HG02943 (cell line): ENCODE measurements around the gene PPP1R14B.

Experiments
- ATAC-seq: cut with Tn5 transposase; IDR thresholded peaks from one replicate; pipeline ENCODE4 v1.9.1; 2021; ENCODE audit warnings: mild to moderate bottlenecking, low read depth, moderate library complexity; ENCODE audit not compliant: unreplicated experiment

PPP1R14B gene

DNA sequence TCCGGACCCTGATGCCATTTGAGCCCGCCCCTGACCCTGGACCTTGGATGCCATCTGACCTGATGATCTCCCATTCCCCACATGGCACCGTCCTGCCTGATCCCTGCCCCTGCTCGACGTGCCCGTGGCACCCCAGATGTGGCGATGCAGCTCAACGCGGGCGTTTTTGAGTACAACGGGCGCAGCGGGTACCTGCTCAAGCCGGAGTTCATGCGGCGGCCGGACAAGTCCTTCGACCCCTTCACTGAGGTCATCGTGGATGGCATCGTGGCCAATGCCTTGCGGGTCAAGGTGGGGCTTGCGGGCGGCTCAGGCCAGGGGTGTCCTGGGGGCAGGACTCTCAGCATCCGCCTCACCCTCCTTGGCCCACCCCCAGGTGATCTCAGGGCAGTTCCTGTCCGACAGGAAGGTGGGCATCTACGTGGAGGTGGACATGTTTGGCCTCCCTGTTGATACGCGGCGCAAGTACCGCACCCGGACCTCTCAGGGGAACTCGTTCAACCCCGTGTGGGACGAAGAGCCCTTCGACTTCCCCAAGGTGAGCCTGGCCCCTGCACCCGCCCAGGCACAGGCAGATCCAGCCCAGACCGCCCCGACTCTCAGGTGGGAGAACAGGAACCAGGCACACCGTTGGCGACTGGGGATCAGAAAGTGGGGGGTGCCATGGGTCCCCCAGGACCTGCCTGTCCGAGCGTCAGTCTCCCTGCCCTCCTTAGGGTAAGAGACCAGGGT is 15.7 kb upstream of the PPP1R14B start:
- no peak for ATAC-seq

DNA sequence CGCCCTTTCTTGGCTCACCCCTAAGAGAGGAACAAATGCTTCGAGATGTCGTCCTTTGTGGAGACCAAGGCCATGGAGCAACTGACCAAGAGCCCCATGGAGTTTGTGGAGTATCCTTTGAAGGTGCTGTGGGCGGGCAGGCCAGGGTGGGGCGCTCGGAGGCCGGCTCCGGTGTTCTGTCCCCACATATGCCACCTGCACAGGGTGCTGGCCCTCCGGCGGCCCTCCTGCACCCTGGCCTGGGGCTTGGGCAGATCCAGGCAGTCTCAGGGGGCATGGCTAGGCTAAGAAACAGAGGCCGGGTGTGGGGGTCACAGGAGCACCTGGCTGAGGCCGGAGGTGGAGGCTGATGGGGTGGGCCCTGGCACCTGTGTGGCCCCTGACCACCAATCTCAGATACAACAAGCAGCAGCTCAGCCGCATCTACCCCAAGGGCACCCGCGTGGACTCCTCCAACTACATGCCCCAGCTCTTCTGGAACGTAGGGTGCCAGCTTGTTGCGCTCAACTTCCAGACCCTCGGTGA is 14.9 kb upstream of the PPP1R14B start:
- no peak for ATAC-seq

GRCh38 chr11:64260147-64260708 is 13.5 kb upstream of the PPP1R14B start:
- ATAC-seq, result no peak

DNA sequence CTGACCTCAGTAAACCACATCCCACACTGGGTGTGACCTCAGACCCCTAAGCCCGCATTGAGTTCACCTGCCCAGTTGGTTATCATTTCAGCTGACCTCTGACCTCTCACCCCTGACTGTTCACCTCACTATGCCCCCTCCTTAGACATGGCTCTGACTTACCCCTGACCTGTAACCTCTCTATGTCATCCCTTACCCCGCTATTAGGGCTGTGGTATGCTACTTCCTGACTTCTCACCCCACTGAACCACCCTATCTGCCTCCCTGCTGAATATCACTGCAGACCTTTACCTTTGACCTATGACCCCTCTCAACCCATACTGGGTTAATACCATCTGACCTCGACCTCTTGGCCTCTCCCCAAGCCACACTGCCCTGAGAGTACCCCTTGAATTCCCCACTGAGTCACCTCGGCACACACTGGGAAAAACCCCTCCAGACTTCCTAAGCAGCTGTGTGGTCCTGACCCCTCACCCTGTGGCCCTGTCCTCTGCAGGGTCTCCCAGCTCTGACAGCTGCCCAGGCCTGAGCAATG is 12.9 kb upstream of the PPP1R14B start:
- ATAC-seq, result no peak

- ATAC-seq, result no peak
These were observed 12.3 kb upstream of the PPP1R14B start for GRCh38 chr11:64258946-64259532.

- no peak for ATAC-seq
These were observed 11.6 kb upstream of the PPP1R14B start for GRCh38 chr11:64258356-64258755.

DNA sequence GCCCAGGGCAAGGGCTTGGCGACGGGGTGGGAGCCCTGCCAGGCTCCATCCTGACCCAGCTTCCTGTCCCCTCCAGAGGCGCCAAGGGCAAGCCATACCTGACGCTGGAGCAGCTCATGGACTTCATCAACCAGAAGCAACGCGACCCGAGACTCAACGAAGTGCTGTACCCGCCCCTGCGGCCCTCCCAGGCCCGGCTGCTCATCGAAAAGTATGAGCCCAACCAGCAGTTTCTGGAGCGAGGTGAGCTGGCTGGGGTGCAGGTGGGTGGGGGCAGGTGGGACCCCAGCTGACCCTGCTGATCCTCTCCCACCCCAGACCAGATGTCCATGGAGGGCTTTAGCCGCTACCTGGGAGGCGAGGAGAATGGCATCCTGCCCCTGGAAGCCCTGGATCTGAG is 9.6 kb upstream of the PPP1R14B start:
- ATAC-seq, result no peak

DNA sequence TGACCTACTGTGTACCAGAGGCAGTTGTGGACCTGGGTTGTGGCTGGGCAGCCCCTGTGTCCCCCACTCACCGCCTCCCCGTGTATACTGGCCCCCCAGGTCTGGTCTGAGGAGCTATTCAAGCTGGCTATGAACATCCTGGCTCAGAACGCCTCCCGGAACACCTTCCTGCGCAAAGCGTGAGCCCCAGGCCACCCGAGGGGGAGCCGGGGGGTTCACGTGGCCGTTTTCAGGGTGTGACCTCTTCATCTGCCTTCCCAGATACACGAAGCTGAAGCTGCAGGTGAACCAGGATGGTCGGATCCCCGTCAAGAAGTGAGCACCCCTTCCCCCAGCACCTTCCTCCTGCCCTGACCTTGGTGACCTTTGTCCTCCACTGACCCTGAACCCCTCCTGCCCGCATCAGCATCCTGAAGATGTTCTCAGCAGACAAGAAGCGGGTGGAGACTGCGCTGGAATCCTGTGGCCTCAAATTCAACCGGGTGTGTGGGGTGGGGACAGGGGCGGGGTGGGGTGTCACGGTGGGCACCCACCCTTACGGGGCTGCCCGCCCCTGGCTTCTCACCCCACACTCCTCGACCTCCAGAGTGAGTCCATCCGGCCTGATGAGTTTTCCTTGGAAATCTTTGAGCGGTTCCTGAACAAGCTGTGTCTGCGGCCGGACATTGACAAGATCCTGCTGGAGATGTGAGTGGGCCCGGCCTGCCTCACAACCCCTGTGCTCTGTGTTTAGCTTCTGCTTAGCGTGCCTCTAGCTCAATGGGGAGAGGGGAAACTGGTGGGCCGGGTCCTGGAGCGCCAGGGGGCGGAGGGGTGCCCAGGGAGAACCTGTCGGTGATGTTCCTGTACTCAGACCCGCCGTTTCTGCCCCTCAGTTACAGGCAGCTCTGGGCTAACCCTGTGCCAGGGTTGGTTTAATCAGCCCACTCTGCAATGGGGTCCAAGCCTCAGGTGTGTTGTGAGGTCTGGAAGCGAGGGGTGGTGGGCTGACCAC is 8.7 kb upstream of the PPP1R14B start:
- no peak for ATAC-seq

GRCh38 chr11:64254326-64254725 is 7.6 kb upstream of the PPP1R14B start:
- ATAC-seq, result no peak

DNA sequence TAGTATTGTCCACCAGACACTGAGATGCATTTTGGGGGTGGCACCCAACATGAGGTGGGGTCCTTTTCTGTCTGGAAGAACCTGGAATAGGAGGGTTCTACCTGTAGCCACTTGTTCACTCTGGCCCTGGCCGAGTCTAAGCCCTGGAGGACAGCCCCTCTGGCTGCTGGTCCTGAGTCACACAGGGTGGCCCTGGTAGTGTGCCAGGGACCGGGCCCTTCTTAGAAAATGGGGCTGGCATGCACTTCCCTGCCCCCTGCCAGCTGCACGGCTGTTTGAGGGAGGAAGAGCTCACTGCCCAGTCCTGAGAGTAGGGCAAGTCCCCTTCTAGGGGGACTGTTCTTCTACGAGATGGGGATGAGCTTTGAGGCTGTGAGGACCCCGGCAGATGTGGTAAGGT is 6.7 kb upstream of the PPP1R14B start:
- no peak for ATAC-seq

DNA sequence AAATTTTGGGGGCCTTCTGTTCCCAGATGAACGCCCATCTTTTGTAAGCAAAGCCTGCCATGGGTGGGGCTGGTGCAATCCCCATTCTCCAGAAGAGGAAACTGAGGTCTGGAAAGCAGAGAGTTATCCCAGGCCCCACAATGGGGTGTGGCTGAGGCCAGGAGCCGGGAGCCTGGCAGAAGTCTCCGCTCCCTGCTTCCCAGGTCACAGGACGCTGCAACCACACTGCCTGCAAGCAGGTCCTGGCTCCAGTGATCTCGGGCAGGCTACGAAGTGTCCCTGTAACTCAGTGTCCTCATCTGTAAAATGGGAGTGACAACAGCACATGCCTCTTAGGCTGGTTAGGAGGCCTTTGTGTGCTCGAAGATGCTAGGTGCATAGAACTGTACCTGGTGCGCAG is 6.3 kb upstream of the PPP1R14B start:
- no peak for ATAC-seq

DNA sequence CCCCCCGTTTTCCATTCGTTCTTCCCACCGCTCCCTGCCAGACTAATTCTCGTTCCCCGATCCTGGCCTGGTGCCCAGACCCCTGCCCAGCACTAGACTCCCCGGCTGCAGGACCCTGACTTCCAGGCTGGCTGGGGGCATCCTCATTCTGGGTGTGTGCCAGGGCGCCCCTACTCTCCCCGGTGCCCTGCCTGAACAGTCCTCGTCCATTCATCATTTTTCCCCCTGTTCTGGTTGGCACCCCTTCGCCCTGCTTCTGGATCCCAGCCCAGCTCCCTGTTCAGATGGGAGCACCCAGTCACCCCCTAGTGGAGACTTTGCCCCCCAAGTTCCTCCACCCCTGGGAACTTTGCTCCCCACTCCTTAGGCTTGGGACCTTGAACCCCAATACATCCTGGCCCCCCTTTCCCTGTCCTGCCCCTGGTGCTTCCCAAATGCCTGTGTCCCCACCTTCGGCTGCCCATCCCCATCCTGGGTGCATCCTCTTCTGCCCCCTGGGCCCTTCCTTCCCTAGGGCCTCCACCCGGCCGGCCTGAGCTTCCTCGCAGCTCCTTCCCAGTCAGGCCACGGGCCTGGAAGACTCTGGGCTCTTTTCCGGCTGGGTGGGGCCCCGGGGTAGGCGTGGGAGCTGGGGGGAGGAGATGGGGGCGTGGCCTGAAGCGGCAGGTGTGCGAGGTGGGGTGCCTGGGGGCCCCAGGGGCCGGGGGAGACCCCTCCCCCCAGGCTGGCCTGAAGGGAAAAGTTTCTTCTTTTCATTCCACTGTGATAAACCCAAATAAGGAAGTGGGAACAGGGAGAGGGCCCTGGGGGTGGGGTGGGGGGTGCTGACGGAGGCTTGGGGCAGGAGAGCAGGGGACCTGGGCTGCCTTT is 5.5 kb upstream of the PPP1R14B start:
- ATAC-seq, result no peak

GRCh38 chr11:64251753-64252002 is 4.9 kb upstream of the PPP1R14B start:
- no peak for ATAC-seq

- no peak for ATAC-seq
These were observed 4.4 kb upstream of the PPP1R14B start, which contains the start of gene PLCB3 for GRCh38 chr11:64251016-64251752. Gene PLCB3 (plus strand): TSS chr11:64251530. CDS start chr11:64251650, 120 bp downstream.

GRCh38 chr11:64250415-64251015 is 3.8 kb upstream of the PPP1R14B start:
- no peak for ATAC-seq

- ATAC-seq, result no peak
These were observed 3.0 kb upstream of the PPP1R14B start for GRCh38 chr11:64249563-64250414.

DNA sequence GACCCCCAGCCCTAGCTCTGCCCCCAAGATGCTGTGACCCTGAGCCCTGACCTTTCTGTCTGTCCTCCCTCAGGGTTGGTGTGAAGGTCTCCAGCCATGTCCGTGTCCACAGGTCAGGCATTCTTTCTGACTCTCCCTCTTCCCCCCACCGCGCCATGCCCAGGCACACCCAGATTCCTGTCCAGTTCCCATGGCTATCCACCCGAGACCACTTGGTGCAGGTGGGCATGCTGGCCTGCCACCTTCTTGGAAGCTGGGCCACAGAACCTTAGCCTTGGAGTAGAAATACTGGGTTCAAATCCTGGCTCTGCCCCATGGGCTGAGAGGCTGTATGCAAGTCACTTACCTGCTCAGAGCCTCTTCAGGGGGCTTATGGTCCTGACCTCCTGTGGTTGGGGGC is 2.3 kb upstream of the PPP1R14B start:
- no peak for ATAC-seq

- no peak for ATAC-seq
These were observed 1.8 kb upstream of the PPP1R14B start for GRCh38 chr11:64248578-64248977.
